NCI-H82 (cell line): ENCODE measurements around the gene ZNF276.
"Not testable (repeated sequence)": the region's sequence is repeated elsewhere in the genome, so short reads cannot be mapped to it uniquely, and the experiment has no call there.

Source experiments
- DNase-seq: peaks from one replicate; lab custom pipeline; 2025; lab: John Stamatoyannopoulos, UW

The ZNF276 gene

DNA sequence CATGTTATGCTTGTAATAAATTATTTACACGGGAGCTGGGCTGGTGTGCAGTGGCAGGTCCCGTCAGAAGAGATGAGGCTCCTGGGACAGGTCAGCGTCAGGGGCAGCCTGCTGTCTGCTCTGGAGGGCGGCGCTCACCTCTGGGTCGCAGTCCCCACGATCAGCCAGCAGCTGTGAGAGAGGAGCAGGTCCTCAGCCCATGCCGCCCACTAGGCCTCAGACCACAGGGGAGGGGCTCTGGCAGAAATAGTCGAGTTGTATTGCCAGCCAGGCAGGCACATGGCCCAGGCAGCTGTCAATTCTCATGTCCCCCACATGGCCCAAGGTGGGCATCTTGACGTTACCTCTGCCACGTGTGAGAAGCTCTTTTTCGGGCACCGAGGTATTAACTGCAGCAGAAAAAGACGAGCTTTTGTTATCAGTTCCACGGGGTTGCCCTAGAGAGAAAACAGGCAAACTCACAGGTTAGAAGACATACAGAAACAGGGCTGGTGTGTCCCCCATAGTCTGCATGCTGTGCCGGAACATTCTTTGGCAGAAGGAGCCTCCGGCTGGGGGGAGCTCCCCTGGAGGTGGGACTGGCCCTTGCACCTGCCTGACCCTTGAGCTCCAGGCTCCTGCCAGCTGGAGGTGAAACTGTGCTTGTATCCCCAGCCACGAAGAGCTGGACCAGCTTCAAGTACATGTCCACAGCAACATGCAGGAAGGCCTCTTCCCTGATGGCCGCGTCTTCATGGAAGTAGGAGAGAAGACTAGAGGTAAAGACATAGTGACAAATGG lies 17.4 kb downstream of the ZNF276 start:
- no peak for DNase-seq

DNA sequence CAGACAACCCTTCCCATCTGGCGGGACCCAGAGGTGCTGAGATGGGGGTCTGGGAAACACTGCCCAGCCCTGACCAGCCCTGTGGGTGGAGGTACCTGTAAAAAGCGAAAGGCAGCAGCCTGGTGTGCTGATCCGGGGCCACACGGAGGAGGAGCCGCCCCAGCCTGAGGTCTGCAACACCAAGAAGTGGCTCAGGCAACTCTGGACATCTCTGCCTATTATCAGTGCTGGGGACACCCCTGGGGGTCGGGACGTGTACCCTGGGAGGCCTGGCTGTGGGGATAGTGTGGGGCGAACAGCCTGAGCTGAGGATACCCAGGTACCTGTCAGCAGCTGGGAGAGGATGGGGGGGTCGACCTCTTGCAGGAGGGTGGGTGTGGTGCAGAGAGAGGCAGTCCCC lies 18.0 kb downstream of the ZNF276 start:
- DNase-seq: no peak

DNA sequence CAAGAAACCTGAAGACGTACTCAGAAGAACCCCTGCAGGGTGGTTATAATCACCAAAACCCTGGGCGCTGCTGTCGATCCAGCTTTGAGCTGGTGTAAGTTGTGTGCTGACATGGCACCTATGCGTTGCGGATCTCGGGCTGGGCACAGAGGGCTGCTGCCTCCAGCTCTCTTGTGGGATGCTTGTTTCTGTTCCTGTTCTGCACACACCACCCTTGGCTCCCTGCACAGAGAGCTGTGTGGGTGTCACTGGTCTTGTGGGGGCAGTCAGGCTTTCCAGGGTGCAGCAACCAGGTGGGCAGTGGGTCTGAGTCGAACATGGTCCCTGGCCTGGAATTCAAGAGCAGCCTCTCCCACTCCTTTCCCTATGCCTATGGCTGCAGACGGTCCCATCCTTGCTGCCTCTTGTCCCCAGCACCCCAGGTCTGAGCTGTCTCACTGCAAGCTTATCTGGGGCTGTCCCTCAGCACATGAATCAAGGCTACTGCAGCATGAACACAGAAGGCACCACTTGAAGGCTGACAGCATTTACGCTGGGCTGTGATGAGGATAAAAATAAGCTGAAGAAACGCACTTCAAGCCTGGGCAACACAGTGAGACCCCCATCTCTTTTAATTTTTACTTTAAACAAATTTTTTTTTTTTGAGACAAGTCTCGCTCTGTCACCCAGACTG lies 20.1 kb downstream of the ZNF276 start:
- DNase-seq: no peak

DNA sequence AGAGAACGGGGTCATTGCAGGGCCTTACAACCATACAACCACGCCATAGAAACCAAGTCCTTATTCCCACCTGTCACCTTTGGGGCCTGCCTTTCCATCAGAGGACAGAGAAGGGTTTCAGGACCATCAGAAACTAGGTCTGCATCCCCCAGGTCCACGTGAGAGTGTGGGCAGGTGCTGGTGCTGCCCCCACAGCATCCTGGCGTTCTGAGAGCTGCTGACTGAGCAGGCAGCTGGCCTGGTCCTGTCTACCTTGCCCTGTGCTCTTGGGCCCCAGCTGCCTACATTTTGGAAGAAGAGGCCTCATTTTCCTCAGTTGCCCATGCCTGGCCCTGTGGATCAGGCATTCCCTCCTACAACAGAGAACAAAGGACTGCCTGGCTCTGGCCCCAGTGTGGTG lies 21.6 kb downstream of the ZNF276 start:
- DNase-seq: no peak

DNA sequence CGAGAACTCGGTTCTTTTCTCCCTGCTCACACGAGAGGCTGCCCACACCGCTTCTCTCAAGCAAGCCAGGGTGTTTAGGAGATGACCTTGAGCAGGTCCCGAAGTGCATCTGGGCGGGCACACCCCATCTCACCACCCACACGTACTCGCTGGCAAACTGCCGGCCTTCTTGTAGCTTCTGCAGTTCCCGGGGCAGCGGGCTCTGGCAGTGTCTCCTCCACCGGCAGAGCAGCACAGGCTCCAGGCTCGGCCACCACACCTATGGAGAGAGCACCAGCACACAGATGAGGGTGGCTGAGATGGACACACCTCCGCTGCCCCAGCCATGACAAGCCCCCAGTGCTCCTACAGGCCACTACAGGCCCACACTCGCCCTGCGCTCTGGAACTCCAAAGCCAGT lies 23.5 kb downstream of the ZNF276 start:
- no peak for DNase-seq

DNA sequence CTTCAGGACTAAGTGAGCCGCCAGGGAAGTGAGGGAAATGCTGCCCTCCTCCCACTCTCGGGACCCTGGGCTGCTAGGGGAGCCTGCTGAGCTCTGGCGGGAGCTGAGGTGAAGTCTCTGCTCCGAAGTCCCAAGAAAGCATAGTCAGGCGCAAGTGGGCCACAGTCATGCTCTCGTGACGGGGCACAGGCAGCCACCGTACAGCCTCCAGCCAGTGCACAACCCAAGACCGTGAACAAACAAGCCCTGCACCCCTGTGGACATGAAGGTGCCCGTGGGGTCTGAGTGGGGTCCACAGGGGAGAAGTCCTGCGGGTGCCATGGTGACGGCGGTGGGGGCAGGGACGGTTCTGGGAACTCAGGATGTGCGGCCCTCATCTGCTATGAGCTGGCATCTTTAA lies 24.7 kb downstream of the ZNF276 start:
- no peak for DNase-seq

DNA sequence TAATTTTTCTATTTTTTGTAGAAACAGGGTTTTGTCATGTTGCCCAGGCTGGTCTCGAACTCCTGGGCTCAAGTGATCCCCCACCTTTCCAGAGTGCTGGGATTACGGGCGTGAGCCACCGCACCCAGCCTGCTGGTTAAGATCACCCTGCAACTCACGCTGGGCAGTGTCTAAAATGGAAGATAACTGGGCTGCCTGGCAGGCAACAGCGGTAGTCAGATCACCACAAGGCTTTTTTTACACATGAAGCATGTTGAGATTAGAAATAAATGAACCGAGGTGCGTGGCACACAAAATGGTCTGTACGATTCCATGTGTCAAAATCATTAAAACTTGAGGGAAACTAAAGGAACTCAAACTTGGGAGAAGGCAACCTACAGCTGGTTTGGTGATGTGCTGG lies 26.7 kb downstream of the ZNF276 start:
- no peak for DNase-seq

DNA sequence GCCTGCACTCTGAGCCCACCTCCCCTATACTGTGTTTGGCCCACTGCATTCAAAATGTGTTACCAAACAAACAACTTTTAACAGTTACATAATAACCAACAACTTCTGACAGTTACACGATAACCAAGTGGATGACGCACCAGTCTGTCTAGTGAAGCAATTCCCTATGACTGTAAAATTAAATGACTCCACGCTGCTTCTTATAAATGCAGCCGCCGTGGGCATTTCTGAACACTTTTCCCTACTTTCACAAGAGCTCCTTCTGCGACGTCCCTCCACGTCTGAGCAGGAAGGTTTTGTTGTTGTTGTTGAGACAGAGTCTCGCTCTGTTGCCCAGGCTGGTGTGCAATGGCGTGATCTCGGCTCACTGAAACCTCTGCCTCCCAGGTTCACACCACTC lies 27.6 kb downstream of the ZNF276 start:
- no peak for DNase-seq

DNA sequence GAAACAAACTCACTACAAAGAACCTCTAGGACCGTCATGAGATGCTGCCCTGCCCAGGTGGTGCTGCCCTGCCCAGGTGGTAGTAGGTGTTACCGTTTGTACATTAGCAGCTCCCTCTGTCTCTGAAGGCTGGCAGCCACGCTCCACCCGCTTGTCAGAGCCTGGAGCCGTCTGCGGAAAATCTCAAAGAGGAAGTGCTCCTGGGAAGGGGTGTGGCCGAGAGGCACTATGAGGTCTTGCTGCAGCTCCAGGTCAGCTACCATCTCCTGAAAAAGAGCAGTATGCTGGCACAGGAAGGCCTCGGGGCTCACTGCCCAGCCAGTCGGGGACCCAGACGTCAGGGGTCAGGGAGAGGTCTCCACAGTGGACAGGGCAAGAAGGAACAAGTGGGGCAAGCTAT lies 28.3 kb downstream of the ZNF276 start:
- no peak for DNase-seq

DNA sequence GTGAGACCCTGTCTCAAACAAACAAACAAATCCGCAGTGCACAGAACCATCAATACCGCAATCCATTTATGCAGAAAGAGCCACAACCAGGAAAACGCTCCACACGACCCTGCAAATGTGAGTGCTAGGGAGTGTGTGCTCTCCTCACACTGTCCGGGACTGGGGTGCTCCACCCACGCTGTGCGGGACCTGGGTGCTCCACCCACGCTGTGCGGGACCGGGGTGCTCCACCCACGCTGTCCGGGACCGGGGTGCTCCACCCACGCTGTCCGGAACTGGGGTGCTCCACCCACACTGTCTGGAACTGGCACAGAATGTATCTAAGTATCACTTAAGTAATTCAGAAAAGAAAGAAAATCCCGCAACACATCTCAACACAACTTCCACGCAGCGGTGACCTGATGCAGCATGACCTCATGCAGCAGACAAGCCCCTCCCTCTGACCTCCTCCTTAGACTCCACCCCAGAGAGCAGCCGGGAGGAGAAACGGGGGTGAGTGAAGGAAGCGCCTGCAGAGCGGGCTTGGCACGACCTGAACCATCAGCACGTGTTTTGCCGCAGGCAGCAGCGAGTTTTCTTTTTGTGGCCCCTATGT lies 38.5 kb downstream of the ZNF276 start:
- DNase-seq: no peak

DNA sequence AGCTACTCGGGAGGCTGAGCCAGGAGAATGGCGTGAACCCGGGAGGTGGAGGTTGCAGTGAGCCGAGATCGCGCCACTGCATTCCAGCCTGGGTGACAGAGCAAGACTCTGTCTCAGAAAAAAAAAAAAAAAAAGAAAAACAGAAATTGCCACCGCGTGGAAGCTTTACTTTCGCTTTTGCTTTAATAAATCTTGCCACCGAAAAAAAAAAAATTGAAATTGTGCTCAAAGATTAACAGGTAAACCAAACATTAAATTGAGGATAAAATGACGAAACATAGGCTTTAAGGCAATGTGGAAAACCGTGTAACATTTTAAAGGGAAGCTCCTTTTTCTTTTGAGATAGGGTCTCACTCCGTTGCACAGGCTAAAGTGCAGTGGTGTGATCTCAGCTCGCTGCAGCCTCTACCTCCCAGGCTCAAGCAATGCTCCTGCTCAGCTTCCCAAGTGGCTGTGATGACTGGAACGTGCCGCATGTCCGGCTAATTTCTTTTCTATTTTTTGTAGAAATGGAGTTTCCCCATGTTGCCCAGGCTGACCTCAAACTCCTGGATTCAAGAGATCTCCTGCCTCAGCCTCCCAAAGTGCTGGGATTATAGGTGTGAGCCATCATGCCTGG lies 40.1 kb downstream of the ZNF276 start:
- no peak for DNase-seq

DNA sequence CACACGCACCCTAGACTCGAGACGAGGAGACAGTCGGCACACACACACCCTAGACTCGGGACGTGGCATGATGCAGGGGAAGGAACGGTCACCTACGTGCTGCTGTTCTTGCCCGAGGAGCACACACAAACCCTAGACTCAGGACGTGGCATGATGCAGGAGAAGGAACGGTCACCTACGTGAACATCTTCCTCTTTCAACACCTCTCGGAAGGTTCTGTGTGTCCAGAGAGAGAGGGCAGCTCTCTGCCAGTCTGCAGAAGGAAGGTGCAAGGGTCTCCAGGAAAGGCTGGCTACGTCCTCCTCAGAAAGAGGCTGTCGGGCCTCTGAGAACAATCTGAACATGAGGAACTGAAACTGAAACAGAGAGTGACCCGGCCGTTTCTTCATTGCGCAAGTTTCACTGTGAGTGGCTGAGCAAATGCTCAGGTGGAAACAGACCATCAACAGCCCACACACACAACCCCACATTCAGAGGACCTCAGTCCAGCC lies 43.4 kb downstream of the ZNF276 start:
- no peak for DNase-seq

DNA sequence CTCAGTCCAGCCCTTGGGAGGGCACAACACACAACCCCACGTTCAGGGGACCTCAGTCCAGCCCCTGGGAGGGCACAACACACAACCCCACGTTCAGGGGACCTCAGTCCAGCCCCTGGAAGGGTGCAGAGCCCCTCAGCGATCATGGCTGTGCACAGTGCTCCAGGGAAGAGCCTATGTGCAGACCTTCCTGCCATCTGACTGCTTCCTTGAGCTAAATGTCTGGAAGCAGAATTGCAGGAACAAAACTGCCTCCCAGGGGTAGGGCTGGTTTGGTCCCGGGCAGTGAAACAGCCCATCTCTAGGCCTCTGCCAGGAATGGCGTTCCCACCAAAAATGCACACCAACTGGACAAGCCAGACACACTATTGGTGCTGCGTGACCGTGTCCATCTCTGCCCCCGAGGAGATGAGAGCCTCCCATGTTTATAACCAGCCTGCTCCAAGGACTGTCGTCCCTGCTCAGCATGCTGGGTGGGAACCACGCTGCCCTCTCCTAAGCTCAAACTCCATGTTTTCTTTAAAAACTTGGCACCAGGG lies 44.0 kb downstream of the ZNF276 start:
- no peak for DNase-seq

DNA sequence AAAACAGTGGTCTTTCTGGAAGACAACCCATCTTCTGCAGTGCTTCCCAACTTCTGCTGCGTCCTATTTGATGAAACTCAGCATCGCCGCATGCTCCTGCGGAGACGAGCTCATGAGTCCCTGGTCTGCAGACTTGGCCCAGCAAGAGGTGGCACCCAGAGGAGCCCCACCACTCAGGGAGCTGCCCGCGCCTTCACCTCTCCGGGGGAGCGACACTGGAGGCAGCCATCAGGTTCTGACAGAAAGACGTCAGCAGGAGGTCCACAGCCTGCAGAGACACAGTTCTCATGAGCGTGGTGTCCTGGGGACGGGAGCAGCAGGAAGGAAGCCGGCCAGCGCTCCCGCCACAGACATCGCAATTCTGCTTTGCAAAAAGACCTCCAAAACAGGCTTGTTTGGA lies 49.0 kb downstream of the ZNF276 start:
- DNase-seq: no peak

DNA sequence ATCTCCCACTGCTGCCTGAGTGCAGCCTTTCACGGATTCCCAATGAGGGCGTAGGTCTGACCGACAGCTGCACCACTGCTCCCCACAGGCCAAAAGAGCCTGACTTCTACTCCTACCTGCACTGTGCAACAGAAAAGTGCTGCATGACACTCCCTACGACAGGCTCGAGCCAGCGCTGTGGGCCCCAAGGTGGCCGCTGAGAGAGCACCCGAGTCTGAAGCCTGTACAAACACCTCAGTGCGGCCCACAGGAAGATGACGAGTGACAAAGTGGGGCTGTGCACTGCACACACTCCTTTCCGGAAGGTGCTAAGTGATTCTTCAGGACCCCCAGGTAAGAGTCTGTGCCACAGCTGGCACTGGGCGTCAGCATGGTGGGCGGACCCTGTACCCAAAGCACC lies 53.9 kb downstream of the ZNF276 start:
- DNase-seq: no peak

DNA sequence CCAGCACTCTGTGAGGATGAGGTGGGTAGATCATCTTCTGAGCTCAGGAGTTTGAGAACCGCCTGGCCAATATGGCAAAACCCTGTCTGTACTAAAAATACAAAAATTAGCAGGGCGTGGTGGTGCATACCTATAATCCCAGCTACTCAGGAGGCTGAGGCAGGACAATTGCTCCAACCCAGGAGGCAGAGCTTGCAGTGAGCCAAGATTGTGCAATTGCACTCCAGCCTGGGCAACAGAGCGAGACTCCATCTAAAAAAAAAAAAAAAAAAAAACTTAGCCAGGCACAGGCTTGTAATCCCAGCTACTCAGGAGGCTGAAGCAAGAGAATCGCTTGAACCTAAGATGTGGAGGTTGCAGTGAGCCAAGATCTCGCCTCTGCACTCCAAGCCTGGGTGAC lies 56.9 kb downstream of the ZNF276 start:
- not testable (repeated sequence) for DNase-seq

DNA sequence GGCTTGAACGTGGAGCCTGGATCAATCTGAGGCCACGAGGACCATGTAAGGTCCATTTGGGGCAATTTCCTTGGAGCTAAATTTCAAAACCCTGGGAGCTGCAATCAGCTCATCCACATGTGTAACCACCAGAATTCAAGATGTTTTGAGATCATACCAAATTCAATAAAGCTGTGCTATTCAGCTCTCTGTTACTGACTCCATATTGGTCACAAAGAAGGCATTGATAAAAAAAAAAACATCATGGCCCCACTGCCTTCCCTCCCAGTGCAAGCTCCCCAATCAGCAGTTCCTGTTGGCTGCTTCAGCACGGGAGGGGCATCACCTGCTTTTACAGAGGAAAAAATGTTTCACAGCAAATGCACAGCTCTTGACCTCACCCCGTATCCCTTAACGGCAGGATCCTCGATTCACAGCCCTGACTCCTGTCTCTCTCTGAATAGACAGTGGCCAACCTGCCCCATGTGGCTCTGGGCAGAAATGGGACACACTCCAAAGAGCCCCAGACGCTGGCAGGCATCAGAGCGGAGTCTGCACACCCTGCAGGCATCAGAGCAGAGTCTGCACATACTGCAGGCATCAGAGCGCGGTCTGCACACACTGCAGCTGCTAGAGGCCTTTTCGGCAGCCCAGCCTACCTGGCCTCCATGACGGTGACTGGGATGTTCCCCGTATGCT lies 58.0 kb downstream of the ZNF276 start:
- no peak for DNase-seq

DNA sequence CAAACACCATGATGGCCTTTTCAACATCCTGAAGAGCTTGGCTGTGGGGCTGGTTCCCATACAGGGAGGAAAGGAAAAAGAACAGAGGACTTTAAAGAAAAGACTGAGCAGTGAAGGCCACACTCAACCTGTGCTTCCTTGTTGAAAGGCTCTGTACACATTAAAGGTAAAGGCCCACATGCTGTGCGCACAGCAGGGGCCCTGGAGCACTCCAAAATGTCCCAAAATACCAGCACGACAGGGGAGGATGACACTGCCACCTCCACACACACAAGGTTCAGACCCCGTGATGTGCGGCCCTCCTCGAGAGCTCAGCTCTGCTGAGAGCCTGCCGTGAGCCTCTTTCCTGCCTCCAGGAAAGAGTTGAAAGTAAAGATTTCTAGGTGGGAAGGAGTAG lies 58.6 kb downstream of the ZNF276 start:
- DNase-seq: no peak

DNA sequence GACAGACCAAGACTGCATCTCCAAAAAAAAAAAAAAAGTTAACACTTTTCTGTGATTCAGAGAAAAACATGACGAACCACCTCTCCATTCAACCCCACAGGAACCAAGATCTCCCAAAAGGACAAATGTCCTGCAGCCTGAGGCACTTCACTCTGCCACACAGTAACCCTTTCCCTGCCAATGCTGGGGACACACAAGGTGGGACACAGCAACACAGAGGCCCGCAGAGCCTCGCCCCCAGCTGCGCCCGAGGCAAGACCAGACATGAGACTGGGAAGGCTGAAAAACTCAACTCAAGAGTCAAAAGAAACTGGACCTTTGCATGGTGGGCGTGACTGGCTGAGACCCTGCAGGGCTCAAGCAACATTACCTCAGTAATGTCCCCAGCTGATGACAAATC lies 61.2 kb downstream of the ZNF276 start:
- DNase-seq: no peak

DNA sequence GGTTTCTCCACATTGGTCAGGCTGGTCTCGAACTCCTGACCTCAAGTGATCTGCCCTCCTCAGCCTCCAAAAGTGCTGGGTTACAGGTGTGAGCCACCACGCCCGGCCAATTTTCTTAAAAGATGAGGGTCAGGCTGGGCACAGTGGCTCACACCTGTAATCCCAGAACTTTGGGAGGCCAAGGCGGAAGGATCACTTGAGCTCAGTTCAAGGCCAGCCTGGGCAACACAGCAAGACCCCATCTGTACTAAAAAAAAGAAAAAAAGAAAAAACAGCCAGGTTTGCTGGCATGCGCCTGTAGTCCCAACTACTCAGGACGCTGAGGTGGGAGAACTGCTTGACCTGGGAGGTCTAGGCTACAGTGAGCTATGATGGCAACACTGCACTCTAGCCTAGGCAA lies 62.6 kb downstream of the ZNF276 start:
- DNase-seq: not testable (repeated sequence)

DNA sequence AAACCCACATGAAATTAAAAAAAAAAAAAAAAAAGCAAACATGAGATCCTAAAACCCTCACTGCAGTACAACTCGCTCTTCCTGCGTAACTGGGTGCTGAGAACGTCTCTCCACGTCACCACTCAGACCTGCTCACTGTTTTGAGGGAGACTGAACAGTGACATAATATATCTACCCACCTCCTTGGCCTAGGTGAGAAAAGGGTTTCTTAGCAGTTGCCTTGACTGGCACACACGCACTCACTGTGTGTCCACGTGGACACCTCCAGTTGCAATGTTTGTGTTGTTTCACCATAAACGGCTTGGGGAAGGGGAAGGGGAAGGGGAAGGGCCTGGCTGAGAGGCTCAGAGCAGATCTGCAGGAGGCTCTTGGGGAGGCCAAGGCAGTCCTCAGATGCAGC lies 63.1 kb downstream of the ZNF276 start:
- no peak for DNase-seq
